HG03432 (cell line): ENCODE results near the gene MCFD2.
"Not testable (repeated sequence)": the region's sequence is repeated elsewhere in the genome, so short reads cannot be mapped to it uniquely, and the experiment has no call there.

ENCODE experiments used
- ATAC-seq: cut with Tn5 transposase; IDR thresholded peaks from one replicate; pipeline ENCODE4 v1.9.1; 2021; ENCODE audit warnings: mild to moderate bottlenecking, moderate library complexity; ENCODE audit not compliant: unreplicated experiment

The MCFD2 gene

DNA sequence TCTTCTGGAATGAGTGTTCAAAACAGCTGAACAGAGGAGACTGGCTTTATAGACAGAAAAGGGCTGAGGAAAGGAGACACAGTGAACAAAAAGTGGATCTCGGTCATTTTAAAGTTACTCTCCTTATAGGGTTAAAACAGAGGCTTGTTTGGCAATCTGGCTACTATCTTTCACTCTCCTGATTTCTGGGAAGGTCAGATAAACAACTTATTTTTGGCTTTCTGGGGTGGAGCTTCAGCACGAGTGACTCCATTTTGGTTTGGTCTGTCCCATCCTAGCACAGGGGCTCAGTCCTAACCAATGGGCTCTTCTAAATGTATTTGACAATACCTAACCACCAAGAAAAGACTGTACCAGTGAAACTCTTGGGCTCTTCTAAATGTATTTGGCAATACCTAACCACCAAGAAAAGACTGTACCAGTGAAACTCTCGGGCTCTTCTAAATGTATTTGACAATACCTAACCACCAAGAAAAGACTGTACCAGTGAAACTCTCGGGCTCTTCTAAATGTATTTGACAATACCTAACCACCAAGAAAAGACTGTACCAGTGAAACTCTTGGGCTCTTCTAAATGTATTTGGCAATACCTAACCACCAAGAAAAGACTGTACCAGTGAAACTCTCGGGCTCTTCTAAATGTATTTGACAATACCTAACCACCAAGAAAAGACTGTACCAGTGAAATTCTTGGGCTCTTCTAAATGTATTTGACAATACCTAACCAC is 39.5 kb downstream of the MCFD2 start:
- not testable (repeated sequence) for ATAC-seq

GRCh38 chr2:46875226-46875899 is 40.2 kb downstream of the MCFD2 start:
- ATAC-seq: no peak

- ATAC-seq: no peak
These were observed 41.2 kb downstream of the MCFD2 start for GRCh38 chr2:46874236-46874929.

DNA sequence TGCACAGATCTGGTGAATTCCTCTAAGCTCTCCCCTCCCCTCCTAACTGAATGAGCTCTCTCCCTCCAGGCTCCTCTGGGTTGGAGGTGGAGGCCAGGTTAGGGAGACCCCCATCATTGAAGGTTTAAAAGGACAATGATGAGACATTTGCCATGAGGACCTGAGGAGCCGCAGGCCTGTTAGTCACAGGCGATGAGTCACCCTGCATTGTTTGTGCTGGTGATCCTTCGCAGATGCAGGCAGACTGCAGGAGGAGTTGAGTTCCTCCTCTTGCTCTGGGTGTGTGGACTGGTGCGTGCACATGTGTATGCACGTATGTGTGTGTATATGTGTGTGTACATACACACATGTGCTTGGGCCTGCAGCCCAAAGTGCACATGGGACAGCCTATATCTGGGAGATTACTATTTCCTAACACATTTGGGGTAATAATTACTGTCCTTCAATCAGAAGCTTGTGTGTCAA is 42.0 kb downstream of the MCFD2 start:
- ATAC-seq: no peak

- no peak for ATAC-seq
These were observed 42.6 kb downstream of the MCFD2 start for GRCh38 chr2:46872902-46873603.

GRCh38 chr2:46871976-46872381 is 43.6 kb downstream of the MCFD2 start:
- ATAC-seq: no peak

DNA sequence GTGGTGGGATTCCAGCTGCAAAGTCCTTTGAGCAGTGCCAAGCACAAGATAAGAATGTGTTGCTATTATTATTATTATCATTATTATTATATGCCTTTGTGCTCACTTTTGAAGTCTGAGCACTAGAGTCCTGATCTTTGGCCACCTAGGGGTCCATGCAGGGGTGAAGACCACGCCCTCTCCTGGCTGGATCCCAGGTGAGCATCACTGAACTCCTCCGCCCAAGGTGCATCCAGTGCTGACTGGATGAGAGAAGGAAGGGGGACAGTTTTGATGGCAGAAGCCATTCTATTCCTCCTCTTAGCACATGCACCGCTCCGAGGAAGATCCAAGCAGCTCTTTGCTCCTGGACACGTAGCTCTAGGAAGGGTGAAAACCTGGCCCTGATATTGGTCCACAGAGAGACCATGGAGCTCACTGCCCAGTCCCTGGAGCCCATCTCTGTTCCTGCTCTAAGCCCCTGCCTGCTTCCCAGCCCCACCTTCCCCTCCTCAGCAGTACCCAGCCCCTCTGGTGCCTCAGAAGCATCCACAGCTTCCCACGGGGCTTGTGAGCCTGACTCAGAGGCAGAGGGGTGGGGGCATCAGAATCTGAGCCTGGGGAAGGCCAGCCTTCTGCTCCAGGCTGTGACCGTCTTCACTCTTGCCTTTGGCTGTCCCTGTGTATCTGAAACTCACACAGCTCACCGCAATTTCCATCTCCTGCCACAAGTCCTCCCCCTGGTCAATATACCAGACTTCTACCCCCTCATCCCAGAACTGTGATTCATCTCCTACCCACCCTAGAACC is 45.4 kb downstream of the MCFD2 start:
- no peak for ATAC-seq

GRCh38 chr2:46869621-46870020 is 46.0 kb downstream of the MCFD2 start:
- no peak for ATAC-seq

- ATAC-seq: no peak
These were observed 48.8 kb downstream of the MCFD2 start for GRCh38 chr2:46866770-46867246.

- no peak for ATAC-seq
These were observed 50.2 kb downstream of the MCFD2 start for GRCh38 chr2:46865181-46865970.

DNA sequence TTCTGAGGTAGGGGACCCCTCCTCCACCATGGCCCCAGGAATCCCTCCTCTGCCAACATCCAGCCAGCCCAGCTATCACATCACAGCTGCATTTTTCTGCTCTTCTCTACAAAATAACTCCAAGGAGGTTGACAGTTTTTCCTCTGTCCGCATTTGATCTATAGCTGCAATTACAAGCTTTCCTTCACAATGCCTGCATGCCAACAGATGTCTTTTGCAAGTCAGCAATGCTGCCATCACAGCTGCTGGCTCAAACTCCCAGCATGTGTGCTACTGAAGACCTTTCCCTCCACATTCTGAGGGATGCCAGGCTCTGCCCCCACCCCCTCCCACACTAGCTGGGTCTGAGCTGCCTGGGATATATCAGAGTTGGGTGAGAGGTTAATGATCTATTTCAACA is 51.7 kb downstream of the MCFD2 start:
- no peak for ATAC-seq

- no peak for ATAC-seq
These were observed 53.1 kb downstream of the MCFD2 start for GRCh38 chr2:46862514-46862913.

- no peak for ATAC-seq
These were observed 53.7 kb downstream of the MCFD2 start for GRCh38 chr2:46861916-46862315.

DNA sequence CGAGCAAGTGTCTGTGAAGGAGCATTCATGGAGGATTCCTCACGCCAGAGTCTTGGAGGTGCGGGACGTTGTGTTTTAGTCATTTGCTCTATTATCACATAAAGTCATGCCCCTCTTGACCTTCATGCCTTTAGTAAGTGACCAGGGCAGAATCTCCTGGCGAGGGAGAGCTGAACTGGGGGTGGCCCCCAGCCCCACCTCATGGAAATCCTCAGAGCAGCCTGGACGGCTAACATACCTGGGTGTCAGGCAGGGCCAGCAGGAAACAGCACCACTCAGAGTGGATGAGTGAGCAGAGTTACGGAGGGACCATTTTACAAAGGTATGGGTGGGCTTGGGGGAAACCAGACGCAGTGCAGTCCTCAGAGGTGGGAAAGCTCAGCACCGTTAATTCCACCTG is 56.1 kb downstream of the MCFD2 start:
- no peak for ATAC-seq

GRCh38 chr2:46858702-46859090 is 56.9 kb downstream of the MCFD2 start:
- no peak for ATAC-seq

DNA sequence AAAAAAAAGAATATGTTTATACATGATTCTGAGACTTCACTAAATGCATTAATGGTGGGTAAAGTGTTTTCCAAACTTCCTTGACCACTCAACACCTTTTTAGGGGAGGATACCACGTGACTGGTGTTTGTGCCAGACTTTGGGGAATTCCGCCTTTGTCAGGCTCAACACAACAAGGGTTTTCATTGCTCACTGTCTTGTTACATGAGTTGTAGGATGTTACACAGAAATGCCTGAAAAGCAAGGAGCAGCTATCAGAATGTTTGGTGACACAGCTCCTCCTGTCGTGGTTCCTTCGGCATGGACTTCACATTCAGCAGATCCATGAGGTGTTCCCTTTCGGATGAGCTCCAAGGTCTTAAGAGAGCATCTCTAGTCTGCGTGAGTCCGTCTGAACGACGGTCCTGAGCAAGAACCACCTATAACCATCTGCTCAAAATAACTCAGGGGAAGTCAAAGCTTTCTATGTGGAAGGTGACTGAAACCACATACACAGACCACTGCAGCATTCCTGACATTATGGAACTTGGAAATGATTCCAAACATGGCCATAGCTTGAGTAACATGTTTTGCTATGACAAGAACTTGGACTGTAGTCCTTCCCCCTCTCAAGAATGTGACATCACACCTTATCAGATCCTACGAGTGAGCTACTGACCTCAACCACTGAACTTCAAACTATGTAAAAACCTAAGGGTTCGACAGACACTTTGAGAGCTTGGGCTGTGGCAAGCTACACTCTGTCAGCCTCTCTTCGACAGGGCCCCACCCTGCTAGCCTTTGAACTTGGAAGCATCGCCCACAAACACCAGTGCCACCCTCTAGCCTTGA is 57.5 kb downstream of the MCFD2 start:
- no peak for ATAC-seq

GRCh38 chr2:46856336-46856735 is 59.3 kb downstream of the MCFD2 start:
- no peak for ATAC-seq

- ATAC-seq: no peak
These were observed 59.8 kb downstream of the MCFD2 start for GRCh38 chr2:46855805-46856204.

- ATAC-seq: no peak
These were observed 61.3 kb downstream of the MCFD2 start for GRCh38 chr2:46854260-46854659.
